Fibroblast of mammary gland (primary cell): ENCODE data around the gene PDX1.

ENCODE experiments used
- DNase-seq: peaks from one replicate; pipeline ENCODE4 v3.0.0-alpha.2; 2010; ENCODE audit warnings: low read depth
- H3K4me3 ChIP-seq: 2 replicates; pipeline ENCODE4 v1.5.1; 2011; ENCODE audit warnings: low read depth, mild to moderate bottlenecking, low read length, moderate library complexity; ENCODE audit not compliant: control insufficient read depth
- TF ChIP-seq, protein P1 (sequence below): conservative IDR thresholded peaks from 2 replicates; pipeline ENCODE4 v1.5.1; 2011; ENCODE audit warnings: low read depth, low read length, inconsistent platforms; ENCODE audit not compliant: control insufficient read depth, insufficient read depth

PDX1 gene

DNA sequence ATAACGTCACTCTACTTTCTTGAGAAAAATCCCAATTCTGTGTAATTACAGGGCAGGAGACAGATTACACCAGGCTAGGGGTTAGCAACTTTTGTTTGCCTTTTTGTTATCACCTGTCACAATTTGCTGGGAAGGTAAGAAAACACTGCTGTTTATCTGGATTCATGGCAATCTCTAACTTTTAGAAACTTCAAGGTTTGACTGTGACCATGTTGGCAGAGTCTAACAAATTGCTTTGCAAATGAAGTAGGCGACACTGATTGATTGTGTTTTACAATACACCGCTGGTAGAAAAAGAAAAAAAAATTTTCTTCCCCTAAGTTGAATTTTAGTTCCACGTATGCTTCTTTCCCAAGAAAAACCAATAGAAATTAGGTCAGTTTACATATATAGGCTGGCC lies 10.4 kb upstream of the PDX1 start:
- TF ChIP-seq, protein P1, sequence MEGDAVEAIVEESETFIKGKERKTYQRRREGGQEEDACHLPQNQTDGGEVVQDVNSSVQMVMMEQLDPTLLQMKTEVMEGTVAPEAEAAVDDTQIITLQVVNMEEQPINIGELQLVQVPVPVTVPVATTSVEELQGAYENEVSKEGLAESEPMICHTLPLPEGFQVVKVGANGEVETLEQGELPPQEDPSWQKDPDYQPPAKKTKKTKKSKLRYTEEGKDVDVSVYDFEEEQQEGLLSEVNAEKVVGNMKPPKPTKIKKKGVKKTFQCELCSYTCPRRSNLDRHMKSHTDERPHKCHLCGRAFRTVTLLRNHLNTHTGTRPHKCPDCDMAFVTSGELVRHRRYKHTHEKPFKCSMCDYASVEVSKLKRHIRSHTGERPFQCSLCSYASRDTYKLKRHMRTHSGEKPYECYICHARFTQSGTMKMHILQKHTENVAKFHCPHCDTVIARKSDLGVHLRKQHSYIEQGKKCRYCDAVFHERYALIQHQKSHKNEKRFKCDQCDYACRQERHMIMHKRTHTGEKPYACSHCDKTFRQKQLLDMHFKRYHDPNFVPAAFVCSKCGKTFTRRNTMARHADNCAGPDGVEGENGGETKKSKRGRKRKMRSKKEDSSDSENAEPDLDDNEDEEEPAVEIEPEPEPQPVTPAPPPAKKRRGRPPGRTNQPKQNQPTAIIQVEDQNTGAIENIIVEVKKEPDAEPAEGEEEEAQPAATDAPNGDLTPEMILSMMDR, result no peak
- DNase-seq, result no peak
- no peak overlapping the region for H3K4me3 ChIP-seq

DNA sequence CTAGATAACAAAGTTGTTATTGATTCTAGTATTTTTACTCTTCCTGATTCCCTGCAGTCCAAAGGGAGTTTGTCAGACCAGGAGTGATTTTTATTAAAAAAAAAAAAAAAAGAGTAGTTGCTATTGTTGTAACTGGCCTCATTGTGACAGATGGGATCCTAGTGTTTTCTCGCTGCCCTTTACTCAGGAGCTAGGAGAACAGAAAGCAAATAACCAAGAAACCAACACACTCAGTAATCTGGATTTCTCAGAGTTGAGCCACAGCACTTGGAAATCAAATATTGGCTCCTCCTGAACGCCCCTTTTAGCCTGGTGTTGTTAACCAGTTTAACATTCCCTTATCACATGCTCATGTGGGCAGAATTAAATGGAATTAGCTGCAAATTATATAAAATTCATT lies 8.3 kb upstream of the PDX1 start:
- H3K4me3 ChIP-seq, result no peak overlapping the region
- DNase-seq, result no peak
- TF ChIP-seq, protein P1, result no peak

DNA sequence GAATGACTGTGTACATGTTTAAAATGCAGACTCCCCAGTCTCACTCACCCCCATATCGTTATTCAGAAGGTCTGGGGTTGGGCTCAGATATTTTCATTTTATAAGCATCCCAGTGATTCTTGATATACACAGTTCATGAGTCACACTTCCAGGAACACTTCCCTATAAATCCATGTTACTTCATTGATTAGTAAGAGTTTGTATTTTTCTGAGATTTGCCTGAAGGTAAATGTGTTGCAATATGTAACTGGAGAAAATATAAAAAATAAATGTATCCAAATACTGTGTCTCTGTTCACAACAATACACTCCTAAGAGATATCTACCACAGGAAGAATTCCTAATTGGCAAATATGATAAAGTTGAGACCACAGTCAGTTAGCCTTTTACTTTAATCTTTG lies 6.6 kb upstream of the PDX1 start:
- TF ChIP-seq, protein P1, result no peak

DNA sequence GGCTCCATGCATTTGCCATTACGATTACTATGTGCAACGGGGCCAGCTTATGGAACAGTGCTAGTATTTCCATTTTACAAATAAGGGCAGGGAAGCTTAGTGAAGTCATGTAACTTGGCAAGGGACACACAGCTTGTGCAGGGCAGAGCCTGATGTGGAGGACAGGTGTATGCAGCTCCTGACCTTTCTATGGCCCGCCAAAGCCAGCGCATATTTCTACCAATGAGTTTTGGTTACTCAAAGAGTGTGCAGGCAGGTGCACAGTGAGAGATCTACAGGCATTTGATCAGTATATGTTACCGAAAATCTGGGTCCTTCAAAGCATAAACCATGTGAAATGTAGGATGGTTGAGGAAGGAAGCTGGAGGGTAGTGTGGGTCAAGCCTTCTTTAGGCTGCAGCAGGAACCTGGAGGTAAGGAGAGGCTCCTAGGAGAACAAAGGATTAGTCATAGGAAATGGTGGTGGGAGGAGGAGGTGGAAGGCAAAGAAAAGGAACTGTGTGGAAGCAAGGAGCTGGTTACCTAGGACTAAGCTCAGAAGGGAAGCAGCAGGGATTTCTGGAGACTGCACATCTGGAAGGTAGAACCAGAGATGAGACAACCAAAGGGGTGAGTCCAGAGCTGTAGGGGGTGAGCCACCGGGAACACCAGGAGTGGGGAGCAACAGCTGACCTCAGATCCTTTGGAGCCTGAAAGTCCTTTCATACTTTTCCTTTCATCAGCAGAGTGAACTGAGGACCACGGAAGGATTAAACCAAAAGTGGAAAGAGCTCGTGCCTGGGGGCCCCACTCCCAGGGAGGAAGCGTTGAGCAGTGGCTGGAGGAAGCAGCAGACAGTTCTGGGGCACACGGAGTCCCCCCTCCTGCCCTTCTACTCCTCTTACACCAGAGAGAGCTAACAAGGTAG lies 4.2 kb upstream of the PDX1 start:
- TF ChIP-seq, protein P1, result no peak
- no peak overlapping the region for H3K4me3 ChIP-seq
- DNase-seq, result no peak

More for the DNA sequence above, 6.6 kb upstream of the PDX1 start:
- H3K4me3 ChIP-seq, result no peak overlapping the region
- DNase-seq, result no peak

DNA sequence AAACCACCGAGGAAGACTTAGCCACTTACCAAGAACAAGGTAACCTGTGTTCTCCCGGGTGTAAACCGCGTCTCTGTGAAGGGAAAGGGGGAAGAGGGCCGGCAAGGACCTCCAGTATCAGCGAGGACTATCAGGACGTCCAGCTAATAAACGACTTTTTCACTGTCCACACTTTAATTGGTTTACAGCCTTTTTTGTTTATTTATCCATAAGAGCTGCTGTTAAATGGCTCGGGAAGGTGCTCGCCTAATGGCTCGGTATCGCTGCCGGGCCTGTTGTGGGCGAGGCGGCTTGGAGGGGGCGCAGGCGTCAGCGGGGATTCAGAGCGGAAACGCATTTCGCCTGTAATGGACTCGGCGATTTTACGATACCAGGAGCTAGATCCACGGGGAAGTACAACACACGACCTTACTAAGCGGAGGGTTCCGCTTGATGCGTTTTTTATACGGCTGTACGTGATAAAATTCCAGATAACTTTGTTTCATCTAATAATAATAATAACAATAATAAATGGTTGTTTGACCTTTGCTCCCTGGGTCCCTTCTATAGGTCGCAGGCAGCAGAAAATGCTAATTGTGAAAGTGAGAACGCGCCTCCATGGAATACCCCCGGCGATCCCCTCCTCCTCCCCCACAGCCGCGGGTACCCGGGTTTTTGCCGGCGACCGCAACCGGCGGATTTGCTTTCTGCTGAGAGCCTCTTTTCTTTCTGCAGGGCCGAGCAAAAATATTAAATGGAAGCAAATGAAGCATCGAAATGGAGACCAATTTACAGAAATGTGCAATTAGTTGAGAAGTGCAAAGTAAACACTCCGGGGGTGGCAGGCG lies 2.5 kb upstream of the PDX1 start:
- TF ChIP-seq, protein P1, result no peak
- no peak overlapping the region for H3K4me3 ChIP-seq
- DNase-seq, result no peak

DNA sequence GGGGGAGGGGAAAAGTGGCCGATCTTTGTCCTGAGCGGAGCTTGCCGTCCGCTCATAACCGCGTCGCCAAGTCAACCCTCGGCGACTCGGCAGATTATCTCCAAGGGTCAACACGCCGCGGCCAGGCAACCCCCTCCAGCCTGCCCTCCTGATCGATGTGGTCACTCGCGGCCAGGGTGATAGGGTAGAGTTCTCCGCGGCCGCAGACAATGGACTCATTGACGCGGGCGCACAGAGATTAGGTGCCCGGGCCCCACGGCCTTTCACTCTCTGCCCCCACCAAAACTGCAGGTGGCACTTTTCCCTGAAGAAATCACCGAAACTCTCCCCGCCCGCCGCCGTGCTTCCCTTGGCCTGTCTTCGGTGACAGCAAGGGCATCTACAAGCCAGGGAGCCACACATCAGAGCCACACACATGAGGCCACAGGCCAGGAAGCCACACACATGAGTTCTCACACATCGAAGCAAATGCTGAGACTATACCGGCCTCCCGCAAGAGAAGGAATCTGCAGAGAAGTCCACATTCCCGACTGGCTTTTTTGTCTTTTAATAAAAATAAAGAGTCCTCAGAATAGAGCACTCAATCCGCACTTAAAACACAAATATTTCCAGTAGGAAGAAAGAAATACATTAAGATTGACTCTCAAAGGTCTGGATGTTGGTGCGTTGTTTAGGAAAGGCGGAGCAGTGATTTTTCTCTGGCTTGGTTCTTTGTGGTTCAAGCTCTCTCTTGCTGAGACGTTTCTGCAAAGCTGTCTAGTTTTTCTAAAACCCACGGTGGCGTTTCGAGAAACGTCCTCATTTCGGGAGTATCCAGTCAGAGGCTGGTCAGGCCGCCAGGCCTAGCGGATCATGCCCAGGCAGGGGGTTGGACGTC lies 1.5 kb upstream of the PDX1 start:
- TF ChIP-seq, protein P1, result no peak
- DNase-seq, result no peak
- H3K4me3 ChIP-seq, result no peak overlapping the region
